ENCODE measurements around the gene TMEM248.
A peak's percentile ranks its signal among the peaks of the same experiment; 100 is the strongest.
"Not testable (repeated sequence)": the region's sequence is repeated elsewhere in the genome, so short reads cannot be mapped to it uniquely, and the experiment has no call there.

Gene TMEM248

DNA sequence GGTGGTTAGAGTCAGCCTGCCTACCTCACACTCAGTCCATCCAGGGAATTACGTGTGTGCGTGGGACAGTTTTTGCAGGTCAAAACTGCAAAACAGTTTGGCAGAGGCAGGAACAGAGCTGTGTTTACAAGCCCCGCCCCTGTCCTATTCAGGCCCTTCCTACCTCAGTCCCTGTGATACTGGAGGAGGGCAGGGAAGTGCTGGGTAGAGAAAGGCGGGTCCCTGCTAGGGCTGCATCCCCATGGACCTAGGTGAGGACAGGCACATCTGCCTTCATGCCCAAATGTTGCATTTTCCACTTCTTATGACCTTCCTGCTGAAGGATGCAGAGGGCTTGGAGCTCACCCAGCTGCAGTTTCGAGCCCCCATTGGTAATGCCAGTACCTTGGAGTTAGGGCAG lies 49.3 kb downstream of the TMEM248 start:
- no peaks in the 10 kb centered on the region for H3K4me1 ChIP-seq
- no peak overlapping the region for H3K4me3 ChIP-seq
- in situ Hi-C loops (cut with MboI; ENCODE audit: low sequenced_read_pairs) = no loop called here
- no peaks in the 10 kb centered on the region for H3K27me3 ChIP-seq (ENCODE audit: low read depth)
- DNase-seq (ENCODE audit: low spot score in 2 of 2) = peak in 1 of 2 experiments; percentile 18
- no peaks in the 10 kb centered on the region for H3K36me3 ChIP-seq (replicated peaks)
- no peaks in the 10 kb centered on the region for H3K9me3 ChIP-seq

DNA sequence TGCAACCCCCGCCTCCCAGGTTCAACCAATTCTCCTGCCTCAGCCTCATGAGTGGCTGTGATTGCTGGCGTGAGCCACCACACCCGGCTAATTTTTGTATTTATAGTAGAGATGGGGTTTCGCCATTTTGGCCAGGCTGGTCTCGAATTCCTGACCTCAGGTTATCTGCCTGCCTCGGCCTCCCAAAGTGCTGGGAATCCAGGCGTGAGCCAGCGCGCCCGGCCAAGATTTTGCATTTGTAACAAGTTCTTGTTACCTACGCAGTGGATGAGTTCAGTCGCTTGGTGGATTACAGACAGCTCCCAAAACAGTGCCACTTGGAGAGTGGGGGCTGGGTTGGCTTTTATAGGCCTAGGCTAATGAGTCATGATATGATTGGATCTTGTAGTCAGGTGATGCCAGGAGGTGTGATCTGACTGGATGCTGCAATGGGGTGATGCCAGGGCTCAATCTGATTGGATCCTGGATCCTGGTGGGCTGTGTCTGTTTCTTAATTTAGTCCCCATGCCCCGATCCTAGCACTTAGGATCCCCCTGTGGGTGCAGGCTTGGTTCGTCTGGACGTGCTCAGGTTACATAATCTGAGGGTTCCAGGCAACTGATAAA lies 54.1 kb downstream of the TMEM248 start:
- H3K4me1 ChIP-seq = no peaks in the 10 kb centered on the region
- no peaks in the 10 kb centered on the region for H3K36me3 ChIP-seq (replicated peaks)
- peak in 1 of 2 experiments; percentile 40 for DNase-seq (ENCODE audit: low spot score in 2 of 2)

DNA sequence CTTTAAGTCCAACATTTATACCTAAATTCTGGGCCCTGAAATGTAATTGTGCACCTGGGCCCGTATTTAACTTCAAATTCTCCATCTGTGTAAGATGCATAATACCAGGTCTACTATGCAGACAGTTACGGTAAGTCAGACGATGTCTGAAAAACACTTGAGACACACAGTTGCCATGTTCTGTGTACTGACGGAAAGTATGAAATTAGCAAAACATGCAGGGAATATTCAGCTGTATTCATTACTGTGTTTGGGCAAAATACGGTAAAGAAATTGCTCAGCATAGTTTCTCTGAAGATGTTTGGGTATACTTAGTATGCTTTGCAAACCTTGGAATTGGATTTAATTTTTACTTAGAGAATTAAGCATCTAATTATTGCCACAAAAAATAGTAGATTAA lies 57.3 kb downstream of the TMEM248 start:
- H3K4me3 ChIP-seq; H3K4me1 ChIP-seq; H3K27me3 ChIP-seq (ENCODE audit: low read depth); H3K36me3 ChIP-seq (replicated peaks); H3K9me3 ChIP-seq; DNase-seq (ENCODE audit: low spot score in 2 of 2); in situ Hi-C loops (cut with MboI; ENCODE audit: low sequenced_read_pairs): not testable (repeated sequence)

More for the DNA sequence above, 54.1 kb downstream of the TMEM248 start:
- no peaks in the 10 kb centered on the region for H3K27me3 ChIP-seq (ENCODE audit: low read depth)
- in situ Hi-C loops (cut with MboI; ENCODE audit: low sequenced_read_pairs) = no loop called here
- peaks cover 2% of the 10 kb centered on the region; the same call in 1 of the 2 replicates for H3K9me3 ChIP-seq
- no peak overlapping the region for H3K4me3 ChIP-seq

GRCh38 chr7:66979013-66979412 lies 58.0 kb downstream of the TMEM248 start:
- H3K9me3 ChIP-seq; H3K4me3 ChIP-seq; in situ Hi-C loops (cut with MboI; ENCODE audit: low sequenced_read_pairs); H3K27me3 ChIP-seq (ENCODE audit: low read depth); H3K36me3 ChIP-seq (replicated peaks); H3K4me1 ChIP-seq; DNase-seq (ENCODE audit: low spot score in 2 of 2): not testable (repeated sequence)

DNA sequence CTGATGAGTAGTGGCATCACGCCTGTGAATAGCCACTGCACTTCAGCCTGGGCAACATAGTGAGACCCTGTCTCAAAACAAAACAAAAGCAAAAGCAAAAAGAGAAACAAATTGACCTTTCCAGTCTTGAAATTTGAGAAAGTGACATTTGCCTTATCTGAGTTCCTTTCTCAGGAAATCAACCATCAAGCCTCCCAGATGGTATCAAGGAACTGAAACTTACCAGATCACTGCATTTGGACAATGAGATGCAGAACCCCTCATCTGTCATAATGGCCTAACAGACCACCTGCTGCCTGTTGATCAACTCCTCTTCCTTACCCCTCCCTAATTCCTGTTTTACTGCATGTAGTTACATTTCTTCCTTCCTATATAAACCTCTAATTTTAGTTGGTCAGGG lies 59.3 kb downstream of the TMEM248 start:
- H3K27me3 ChIP-seq (ENCODE audit: low read depth); H3K9me3 ChIP-seq; H3K4me3 ChIP-seq; DNase-seq (ENCODE audit: low spot score in 2 of 2); H3K36me3 ChIP-seq (replicated peaks); H3K4me1 ChIP-seq; in situ Hi-C loops (cut with MboI; ENCODE audit: low sequenced_read_pairs): not testable (repeated sequence)

- H3K9me3 ChIP-seq; H3K4me1 ChIP-seq; H3K4me3 ChIP-seq; DNase-seq (ENCODE audit: low spot score in 2 of 2); H3K27me3 ChIP-seq (ENCODE audit: low read depth); in situ Hi-C loops (cut with MboI; ENCODE audit: low sequenced_read_pairs): not testable (repeated sequence)
- peaks cover 31% of the 10 kb centered on the region for H3K36me3 ChIP-seq (replicated peaks)
Measured at GRCh38 chr7:66989552-66989951, 68.5 kb downstream of the TMEM248 start.

GRCh38 chr7:66994051-66994450 lies 73.0 kb downstream of the TMEM248 start:
- H3K27me3 ChIP-seq (ENCODE audit: low read depth); DNase-seq (ENCODE audit: low spot score in 2 of 2); H3K4me1 ChIP-seq; H3K9me3 ChIP-seq; in situ Hi-C loops (cut with MboI; ENCODE audit: low sequenced_read_pairs): not testable (repeated sequence)
- Histone ChIP-seq H3K4me3 (peak overlapping the region; percentile 92), H3K36me3 (replicated peaks) (peaks cover 19% of the 10 kb centered on the region)

DNA sequence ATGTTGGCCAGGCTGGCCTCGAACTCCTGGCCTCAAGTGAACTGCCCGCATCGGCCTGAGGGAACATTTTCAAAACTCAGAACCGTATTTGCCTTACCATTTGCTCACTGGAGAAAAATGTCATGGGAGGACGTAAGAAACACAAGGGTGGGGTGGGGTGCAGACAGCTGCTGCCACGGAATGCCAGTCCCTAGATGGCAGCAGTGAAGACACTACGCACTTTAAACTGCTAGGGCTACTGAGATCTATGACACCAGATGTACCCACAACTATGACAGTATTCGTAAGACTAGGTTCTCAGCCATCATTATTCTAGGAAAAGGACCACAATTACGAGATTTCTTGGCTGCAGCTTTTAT lies 73.6 kb downstream of the TMEM248 start:
- H3K4me3 ChIP-seq = peak overlapping the region; percentile 92
- H3K4me1 ChIP-seq; H3K9me3 ChIP-seq; in situ Hi-C loops (cut with MboI; ENCODE audit: low sequenced_read_pairs); H3K27me3 ChIP-seq (ENCODE audit: low read depth): not testable (repeated sequence)
- H3K36me3 ChIP-seq (replicated peaks) = peaks cover 19% of the 10 kb centered on the region
- DNase-seq (ENCODE audit: low spot score in 2 of 2) = peak; percentile 9 to 54

DNA sequence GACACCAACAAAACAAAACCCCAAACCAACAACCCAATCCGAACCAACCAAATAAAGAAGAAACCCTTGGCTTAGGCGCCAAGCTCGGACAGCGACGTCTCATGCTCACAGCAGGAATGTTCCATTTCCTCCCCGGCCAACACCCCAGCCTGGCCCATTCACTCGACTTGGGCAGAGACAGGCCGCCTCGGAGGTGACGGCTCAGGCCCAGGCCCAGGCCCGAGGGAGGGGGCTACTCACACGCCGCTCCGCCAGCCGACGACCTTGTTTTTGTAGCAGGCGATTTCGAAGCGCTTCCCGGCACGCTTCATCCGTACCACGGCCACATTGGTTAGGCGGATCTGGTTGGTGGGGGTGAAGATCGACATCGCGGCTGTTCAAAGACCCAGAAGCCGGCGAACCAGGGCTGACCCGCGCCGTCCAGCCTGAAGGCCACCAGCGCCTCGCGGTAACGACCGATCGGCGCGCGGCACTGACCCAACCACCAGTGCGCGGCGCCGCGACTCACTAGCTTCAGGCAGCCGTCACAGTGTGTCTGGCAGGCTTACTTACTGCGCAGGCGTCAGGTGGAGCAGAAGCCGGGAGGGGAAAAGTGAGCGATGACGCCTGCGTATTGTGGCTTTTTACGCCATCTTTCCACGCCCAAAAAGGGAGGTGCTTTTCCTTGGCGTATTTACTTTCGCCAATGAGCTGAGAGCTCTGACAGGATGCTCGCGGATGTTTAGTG lies 74.2 kb downstream of the TMEM248 start, which contains the start of gene SBDS:
SBDS (minus strand) TSS at position 537 of the 727 bp plus-strand sequence; CDS start at position 368, 169 bp downstream.
- in situ Hi-C loops (cut with MboI; ENCODE audit: low sequenced_read_pairs) = not testable (repeated sequence)

GRCh38 chr7:66996444-66997191 lies 75.6 kb downstream of the TMEM248 start, which contains the start of gene TYW1:
Gene TYW1, plus strand, starts transcription at chr7:66996833. Its CDS starts 146 bp downstream, at chr7:66996979.
- H3K9me3 ChIP-seq; H3K4me1 ChIP-seq; in situ Hi-C loops (cut with MboI; ENCODE audit: low sequenced_read_pairs); H3K27me3 ChIP-seq (ENCODE audit: low read depth): not testable (repeated sequence)
- peak within 1 kb of the TSS; percentile 92 for H3K4me3 ChIP-seq
- H3K36me3 ChIP-seq (replicated peaks) = peaks cover 13% of the 10 kb centered on the region
- peak; percentile 94 to 99 for DNase-seq (ENCODE audit: low spot score in 2 of 2)

More for the DNA sequence above, 74.2 kb downstream of the TMEM248 start, which contains the start of gene SBDS:
- H3K9me3 ChIP-seq; H3K4me1 ChIP-seq; H3K27me3 ChIP-seq (ENCODE audit: low read depth): not testable (repeated sequence)
- peak; percentile 95 to 96 for DNase-seq (ENCODE audit: low spot score in 2 of 2)
- H3K36me3 ChIP-seq (replicated peaks) = peaks cover 17% of the 10 kb centered on the region
- H3K4me3 ChIP-seq = peak within 1 kb of the TSS; percentile 92

- H3K4me1 ChIP-seq; in situ Hi-C loops (cut with MboI; ENCODE audit: low sequenced_read_pairs); H3K9me3 ChIP-seq; H3K4me3 ChIP-seq; H3K27me3 ChIP-seq (ENCODE audit: low read depth); H3K36me3 ChIP-seq (replicated peaks); DNase-seq (ENCODE audit: low spot score in 2 of 2): not testable (repeated sequence)
Measured at GRCh38 chr7:67000601-67001258, 79.7 kb downstream of the TMEM248 start.

- DNase-seq (ENCODE audit: low spot score in 2 of 2); H3K4me1 ChIP-seq; in situ Hi-C loops (cut with MboI; ENCODE audit: low sequenced_read_pairs); H3K36me3 ChIP-seq (replicated peaks); H3K9me3 ChIP-seq; H3K27me3 ChIP-seq (ENCODE audit: low read depth); H3K4me3 ChIP-seq: not testable (repeated sequence)
Measured at GRCh38 chr7:67004145-67004544, 83.1 kb downstream of the TMEM248 start.

GRCh38 chr7:67006965-67007364 lies 85.9 kb downstream of the TMEM248 start:
- no peaks in the 10 kb centered on the region for H3K9me3 ChIP-seq
- no peaks in the 10 kb centered on the region for H3K27me3 ChIP-seq (ENCODE audit: low read depth)
- in situ Hi-C loops (cut with MboI; ENCODE audit: low sequenced_read_pairs) = no loop called here
- H3K36me3 ChIP-seq (replicated peaks) = peaks cover 12% of the 10 kb centered on the region
- no peaks in the 10 kb centered on the region for H3K4me1 ChIP-seq
- H3K4me3 ChIP-seq = no peak overlapping the region
- peak in 1 of 2 experiments; percentile 14 for DNase-seq (ENCODE audit: low spot score in 2 of 2)
